ENCODE data around the gene JAZF1. TPM values are rescaled to one million over a fixed set of nuclear protein-coding genes. Genes with fewer than 3 reads are reported as not detected.

The JAZF1 gene
- 22.1 TPM for total RNA-seq
- long read RNA-seq, transcript JAZF1-201 (5 exons, 3,125 nt), result major isoform, 41 of 56 reads
- long read RNA-seq, partial matches to known transcripts, result 11 of 56 reads
- long read RNA-seq, other reads (novel, unspliced or antisense), result 4 of 56 reads

GRCh38 chr7:28180364-28181147, at the start of gene JAZF1:
Gene JAZF1 (minus strand): TSS chr7:28180795.
- peak; percentile 78 for DNase-seq

GRCh38 chr7:28230261-28230660, 49.7 kb upstream of the JAZF1 start:
- DNase-seq (no peak), ATAC-seq (ENCODE audit: poor library complexity) (no peak)
- intact Hi-C loops (cut with DNase I), result no loop called here

More at GRCh38 chr7:28180364-28181147, at the start of gene JAZF1:
- intact Hi-C loops (cut with DNase I), result loop anchor here (10.0 kb wide), 1 partner anchor 94 kb away; no protein-coding TSS in a partner anchor
- ATAC-seq (ENCODE audit: poor library complexity), result peak; percentile 64

GRCh38 chr7:28228396-28228795, 47.8 kb upstream of the JAZF1 start:
- intact Hi-C loops (cut with DNase I), result no loop called here
- ATAC-seq (ENCODE audit: poor library complexity) (no peak), DNase-seq (no peak)

GRCh38 chr7:28226003-28226402, 45.4 kb upstream of the JAZF1 start:
- intact Hi-C loops (cut with DNase I), result no loop called here
- DNase-seq (no peak), ATAC-seq (ENCODE audit: poor library complexity) (no peak)

- ATAC-seq (ENCODE audit: poor library complexity) (no peak), DNase-seq (no peak)
- intact Hi-C loops (cut with DNase I), result no loop called here
These were observed 45.0 kb upstream of the JAZF1 start for GRCh38 chr7:28225576-28225975.

- ATAC-seq (ENCODE audit: poor library complexity), result no peak
- intact Hi-C loops (cut with DNase I), result no loop called here
- no peak for DNase-seq
These were observed 44.1 kb upstream of the JAZF1 start for GRCh38 chr7:28224675-28225074.

GRCh38 chr7:28224172-28224571, 43.6 kb upstream of the JAZF1 start:
- ATAC-seq (ENCODE audit: poor library complexity), result no peak
- no peak for DNase-seq
- intact Hi-C loops (cut with DNase I), result no loop called here

- intact Hi-C loops (cut with DNase I), result no loop called here
- DNase-seq, result no peak
- no peak for ATAC-seq (ENCODE audit: poor library complexity)
These were observed 42.0 kb upstream of the JAZF1 start for GRCh38 chr7:28222636-28223035.

GRCh38 chr7:28219793-28220192, 39.2 kb upstream of the JAZF1 start:
- no peak for ATAC-seq (ENCODE audit: poor library complexity)
- no peak for DNase-seq
- intact Hi-C loops (cut with DNase I), result no loop called here

GRCh38 chr7:28217143-28217542, 36.5 kb upstream of the JAZF1 start:
- intact Hi-C loops (cut with DNase I), result no loop called here
- ATAC-seq (ENCODE audit: poor library complexity), result no peak
- no peak for DNase-seq

- ATAC-seq (ENCODE audit: poor library complexity) (no peak), DNase-seq (no peak)
- intact Hi-C loops (cut with DNase I), result no loop called here
These were observed 30.4 kb upstream of the JAZF1 start for GRCh38 chr7:28211006-28211405.

- intact Hi-C loops (cut with DNase I), result no loop called here
- no peak for DNase-seq
- no peak for ATAC-seq (ENCODE audit: poor library complexity)
These were observed 27.9 kb upstream of the JAZF1 start for GRCh38 chr7:28208506-28208905.

GRCh38 chr7:28207486-28208158, 27.0 kb upstream of the JAZF1 start:
- intact Hi-C loops (cut with DNase I), result no loop called here
- ATAC-seq (ENCODE audit: poor library complexity) (no peak), DNase-seq (no peak)

- ATAC-seq (ENCODE audit: poor library complexity) (no peak), DNase-seq (no peak)
- intact Hi-C loops (cut with DNase I), result no loop called here
These were observed 24.9 kb upstream of the JAZF1 start for GRCh38 chr7:28205506-28205905.

- no peak for ATAC-seq (ENCODE audit: poor library complexity)
- intact Hi-C loops (cut with DNase I), result no loop called here
- DNase-seq, result no peak
These were observed 23.1 kb upstream of the JAZF1 start for GRCh38 chr7:28203508-28204240.

GRCh38 chr7:28202222-28202621, 21.6 kb upstream of the JAZF1 start:
- intact Hi-C loops (cut with DNase I), result no loop called here

GRCh38 chr7:28201131-28201530, 20.5 kb upstream of the JAZF1 start:
- intact Hi-C loops (cut with DNase I), result no loop called here
- ATAC-seq (ENCODE audit: poor library complexity), result no peak
- no peak for DNase-seq

More at GRCh38 chr7:28202222-28202621, 21.6 kb upstream of the JAZF1 start:
- no peak for ATAC-seq (ENCODE audit: poor library complexity)
- no peak for DNase-seq

- intact Hi-C loops (cut with DNase I), result no loop called here
- DNase-seq (no peak), ATAC-seq (ENCODE audit: poor library complexity) (peak; percentile 77)
These were observed 20.0 kb upstream of the JAZF1 start for GRCh38 chr7:28200598-28200997.

- ATAC-seq (ENCODE audit: poor library complexity), result no peak
- intact Hi-C loops (cut with DNase I), result no loop called here
- DNase-seq, result no peak
These were observed 18.5 kb upstream of the JAZF1 start for GRCh38 chr7:28199021-28199510.

Measured in Right ventricle myocardium superior (tissue), 1 donor.